Parietal lobe (tissue), 1 donor: ENCODE data around the gene GGT5. TPM values are rescaled to one million over a fixed set of nuclear protein-coding genes. Genes with fewer than 3 reads are reported as not detected.

Source experiments
- total RNA-seq: library from RNA; depleted of rRNA; stranded (reverse); fragments of >200 nt; gene quantifications from one replicate; pipeline ENCODE4 v1.2.3, GENCODE V29; 2014

The GGT5 gene
- total RNA-seq = 1.3 TPM

GRCh38 chr22:24245030-24245431 lies at the start of gene GGT5:
TSS of gene GGT5 (minus strand) at chr22:24245082. CDS start at chr22:24244725, 357 bp downstream.

GRCh38 chr22:24270556-24271385 lies 25.9 kb upstream of the GGT5 start, which contains the start of gene SPECC1L:
TSS of gene SPECC1L (plus strand) at chr22:24270831. CDS start at chr22:24302232, 31,401 bp downstream.

GRCh38 chr22:24181088-24181995 lies 63.5 kb downstream of the GGT5 start, which contains the start of gene SUSD2:
TSS of gene SUSD2 (plus strand) at chr22:24181487. CDS start at chr22:24181520, 33 bp downstream.

Other genes starting within 250 kb of the GGT5 start
- not detected for gene GSTT4, start 239.6 kb downstream of the GGT5 start, total RNA-seq
- gene CABIN1, start 233.8 kb downstream of the GGT5 start, total RNA-seq = 114 TPM
- 0.31 TPM for gene SUSD2, start 63.6 kb downstream of the GGT5 start, total RNA-seq
- 63.9 TPM for gene SPECC1L, start 25.7 kb upstream of the GGT5 start, total RNA-seq
- 11.0 TPM for gene ADORA2A, start 182.5 kb upstream of the GGT5 start, total RNA-seq